ENCODE results near the gene LPCAT2.

Gene LPCAT2

GRCh38 chr16:55557186-55557585 lies 48.3 kb downstream of the LPCAT2 start:
- no peak for DNase-seq

GRCh38 chr16:55559233-55559632 lies 50.4 kb downstream of the LPCAT2 start:
- no peak for DNase-seq

GRCh38 chr16:55559933-55560516 lies 51.2 kb downstream of the LPCAT2 start:
- DNase-seq: no peak

GRCh38 chr16:55561319-55561848 lies 52.5 kb downstream of the LPCAT2 start:
- DNase-seq: no peak

DNA sequence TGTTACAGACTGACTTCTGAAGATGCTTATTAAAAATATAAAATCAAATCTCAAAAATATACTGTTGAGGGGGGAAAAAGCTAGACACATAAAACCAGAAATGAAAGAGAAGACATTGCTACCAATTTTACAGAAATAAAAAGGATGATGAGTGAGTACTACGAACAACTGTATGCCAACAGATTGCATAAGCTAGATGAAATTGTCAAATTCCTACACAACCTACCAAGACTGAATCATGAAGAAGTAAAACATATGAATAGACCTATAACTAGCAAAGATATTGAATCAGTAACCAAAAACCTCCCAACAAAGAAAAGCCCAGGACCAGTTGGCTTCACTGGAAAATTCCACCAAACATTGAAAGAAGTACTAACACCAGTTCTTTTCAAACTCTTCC lies 54.1 kb downstream of the LPCAT2 start:
- no peak for DNase-seq

- no peak for DNase-seq
Measured at GRCh38 chr16:55563797-55564196, 54.9 kb downstream of the LPCAT2 start.

DNA sequence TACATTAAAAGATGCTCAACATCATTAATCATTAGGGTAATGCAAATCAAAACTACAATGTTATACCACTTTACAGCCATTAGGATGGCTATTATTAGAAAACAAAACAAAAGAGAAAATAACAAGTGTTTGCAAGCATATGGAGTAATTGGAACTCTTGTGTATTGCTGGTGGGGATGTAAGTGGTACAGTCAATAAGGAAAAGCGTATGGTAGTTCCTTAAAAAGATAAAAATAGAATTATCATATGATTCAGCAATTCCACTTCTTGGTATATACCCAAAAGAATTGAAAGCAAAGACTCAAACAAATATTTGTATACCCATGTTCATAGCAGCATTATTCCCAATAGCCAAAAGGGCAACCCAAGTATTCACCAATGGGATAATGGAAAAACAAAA lies 56.2 kb downstream of the LPCAT2 start:
- no peak for DNase-seq

- no peak for DNase-seq
Measured at GRCh38 chr16:55566432-55567175, 57.7 kb downstream of the LPCAT2 start, which contains the start of gene CAPNS2. TSS of gene CAPNS2 (plus strand) at chr16:55566684. CDS start at chr16:55566757, 73 bp downstream.

DNA sequence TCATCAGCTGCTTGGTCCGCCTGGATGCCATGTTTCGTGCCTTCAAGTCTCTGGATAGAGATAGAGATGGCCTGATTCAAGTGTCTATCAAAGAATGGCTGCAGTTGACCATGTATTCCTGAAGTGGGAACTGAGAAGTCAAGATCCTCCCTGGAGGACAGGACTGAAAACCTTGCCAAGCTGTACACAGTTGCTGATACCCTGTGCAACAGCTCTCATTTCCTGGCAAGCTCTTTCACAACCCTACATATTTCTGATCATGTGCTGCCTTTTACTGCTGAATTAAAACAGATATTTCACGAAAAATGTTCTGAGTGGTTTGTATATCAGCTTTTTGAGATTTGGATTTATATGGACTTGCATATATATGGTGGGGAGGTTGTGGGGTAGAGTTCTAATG lies 58.5 kb downstream of the LPCAT2 start:
- no peak for DNase-seq

DNA sequence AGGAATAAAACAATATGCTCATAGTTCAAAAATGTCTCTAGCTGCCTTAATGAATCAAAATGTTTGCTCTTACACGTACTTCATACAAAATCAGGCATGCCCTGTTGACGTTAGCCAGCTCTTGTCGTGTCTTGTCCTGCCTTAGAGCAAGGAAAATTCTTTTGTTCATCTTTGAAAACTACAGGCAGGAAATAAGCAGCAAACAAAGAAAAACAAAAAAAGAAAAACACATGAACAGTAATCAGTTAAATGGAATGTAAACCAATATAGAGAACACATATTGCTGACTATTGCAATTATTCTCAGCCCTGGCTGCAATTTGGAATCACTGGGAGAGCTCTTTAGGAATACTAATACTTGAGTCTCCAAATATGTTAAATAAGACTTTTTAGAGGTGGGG lies 59.3 kb downstream of the LPCAT2 start:
- DNase-seq: no peak

GRCh38 chr16:55569025-55569424 lies 60.2 kb downstream of the LPCAT2 start:
- DNase-seq: no peak

GRCh38 chr16:55570159-55570558 lies 61.3 kb downstream of the LPCAT2 start:
- DNase-seq: no peak

- no peak for DNase-seq
Measured at GRCh38 chr16:55571191-55571897, 62.5 kb downstream of the LPCAT2 start.

DNA sequence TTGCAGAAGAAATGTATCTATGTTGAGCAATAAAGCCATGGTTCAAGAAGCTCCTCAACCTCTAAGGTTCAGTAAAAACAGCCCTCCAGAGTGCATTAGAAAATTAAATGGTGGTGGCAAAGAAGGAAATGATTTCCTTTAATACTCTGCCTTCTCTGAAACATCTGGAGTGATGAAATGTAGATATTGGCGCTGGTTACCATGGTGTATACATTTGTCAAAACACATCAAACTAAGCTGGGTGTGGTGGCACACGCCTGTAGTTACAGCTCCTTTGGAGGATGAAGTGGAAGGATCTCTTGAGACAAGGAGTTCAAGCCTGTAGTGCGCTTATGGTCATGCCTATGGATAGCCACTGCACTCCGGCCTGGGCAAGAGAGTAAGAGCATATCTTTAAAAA lies 63.6 kb downstream of the LPCAT2 start:
- DNase-seq: no peak

DNA sequence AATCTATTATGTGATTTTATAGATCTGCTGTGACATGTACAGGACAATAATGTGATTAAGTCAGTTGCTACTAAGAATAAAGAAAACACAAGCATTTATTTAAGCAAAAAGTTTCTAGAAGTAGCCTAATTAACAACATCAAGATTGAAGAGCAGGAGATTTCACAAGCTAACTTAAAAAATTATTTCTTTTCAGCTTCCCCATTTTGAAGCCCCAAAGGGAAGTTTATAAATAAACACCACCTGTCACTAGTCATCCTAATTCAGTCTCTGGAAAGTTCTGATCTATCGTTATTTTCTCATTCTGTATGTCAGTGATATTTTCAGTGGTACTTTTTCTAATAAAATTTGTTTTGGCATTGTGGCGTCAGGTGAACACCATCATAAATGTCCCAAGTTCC lies 65.9 kb downstream of the LPCAT2 start:
- no peak for DNase-seq

GRCh38 chr16:55575496-55575895 lies 66.6 kb downstream of the LPCAT2 start:
- no peak for DNase-seq

- DNase-seq: no peak
Measured at GRCh38 chr16:55576384-55576783, 67.5 kb downstream of the LPCAT2 start.

- DNase-seq: no peak
Measured at GRCh38 chr16:55577887-55578286, 69.0 kb downstream of the LPCAT2 start.

DNA sequence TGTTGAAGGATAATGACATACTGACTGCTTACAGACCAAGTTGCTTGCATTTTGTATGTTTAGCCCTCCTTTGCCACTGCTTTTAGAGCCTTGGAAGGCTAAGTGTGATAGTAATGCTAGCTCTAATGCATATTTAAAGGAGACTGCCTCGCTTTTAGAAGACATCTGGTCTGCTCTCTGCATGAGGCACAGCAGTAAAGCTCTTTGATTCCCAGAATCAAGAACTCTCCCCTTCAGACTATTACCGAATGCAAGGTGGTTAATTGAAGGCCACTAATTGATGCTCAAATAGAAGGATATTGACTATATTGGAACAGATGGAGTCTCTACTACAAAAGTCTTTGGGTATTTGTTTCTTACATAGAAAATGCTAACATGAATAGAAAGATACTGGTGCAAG lies 76.8 kb downstream of the LPCAT2 start:
- no peak for DNase-seq

DNA sequence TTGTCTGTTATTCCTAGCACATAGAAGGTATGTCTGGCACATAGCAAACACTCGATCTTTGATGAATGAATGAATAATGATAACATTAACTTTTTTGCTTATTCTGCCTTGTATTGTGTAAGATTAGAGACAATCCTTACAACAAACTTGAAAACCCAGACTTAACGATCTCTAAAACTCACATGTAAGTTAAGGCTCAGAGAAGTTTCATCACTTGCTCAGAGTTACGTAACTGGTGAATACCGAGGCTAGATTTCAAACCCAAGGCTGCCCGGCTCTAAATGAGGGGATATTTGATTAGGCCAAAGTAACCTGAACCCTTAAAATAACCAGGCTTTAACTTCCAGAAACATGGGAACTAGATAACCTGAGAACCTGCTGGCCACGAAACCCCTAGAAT lies 79.9 kb downstream of the LPCAT2 start:
- no peak for DNase-seq

- no peak for DNase-seq
Measured at GRCh38 chr16:55592306-55592705, 83.4 kb downstream of the LPCAT2 start.

DNA sequence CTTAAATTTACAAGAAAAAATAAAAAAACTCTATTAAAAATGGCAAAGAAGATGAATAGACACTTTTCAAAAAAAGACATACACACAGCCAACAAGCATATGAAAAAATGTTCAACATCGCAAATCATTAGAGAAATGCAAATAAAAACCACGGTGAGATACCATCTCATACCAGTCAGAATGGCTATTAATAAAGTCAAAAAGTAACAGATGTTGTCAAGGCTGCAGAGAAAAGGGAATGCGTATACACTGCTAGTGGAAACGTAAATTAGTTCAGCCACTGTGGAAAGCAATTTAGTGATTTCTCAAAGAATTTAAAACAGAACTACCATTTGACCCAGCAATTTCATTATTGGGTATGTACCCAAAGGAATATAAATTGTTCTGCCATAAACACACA lies 89.1 kb downstream of the LPCAT2 start:
- DNase-seq: no peak

- no peak for DNase-seq
Measured at GRCh38 chr16:55605754-55606336, 97.0 kb downstream of the LPCAT2 start.

Measured in activated T-cell treated with anti-CD3 and anti-CD28 coated beads for 4 hours (primary cell).